WERI-Rb-1 (cell line): ENCODE measurements around the gene CBL.

Experiments
- DNase-seq: peaks from one replicate; pipeline ENCODE4 v3.0.0-alpha.2; 2020
- H3K27ac ChIP-seq: fragments of 250-450 bp; sonication (Bioruptor Pico); 2 replicates; pipeline ENCODE4 v1.5.1; 2020; ENCODE audit warnings: mild to moderate bottlenecking, moderate library complexity
- H3K27me3 ChIP-seq: fragments of 250-450 bp; sonication (Bioruptor Pico); 2 replicates; pipeline ENCODE4 v1.5.1; 2021; ENCODE audit warnings: mild to moderate bottlenecking, low read depth, moderate library complexity; ENCODE audit not compliant: insufficient read depth, severe bottlenecking
- H3K36me3 ChIP-seq: fragments of 250-450 bp; sonication (Bioruptor Pico); 2 replicates; pipeline ENCODE4 v1.5.1; 2020; ENCODE audit warnings: mild to moderate bottlenecking, moderate library complexity
- H3K4me3 ChIP-seq: 2 replicates; pipeline ENCODE4 v1.5.1; 2011; ENCODE audit warnings: low read depth, mild to moderate bottlenecking, control low read depth, low read length
- H3K9me3 ChIP-seq: fragments of 250-450 bp; sonication (Bioruptor Pico); 2 replicates; pipeline ENCODE4 v1.5.1; 2021; ENCODE audit warnings: mild to moderate bottlenecking, moderate library complexity; ENCODE audit not compliant: severe bottlenecking
- CTCF ChIP-seq: IDR thresholded peaks from 2 replicates; pipeline ENCODE4 v1.5.1; 2011; ENCODE audit warnings: low read depth, mild to moderate bottlenecking, control low read depth, inconsistent platforms, low read length

The CBL gene

GRCh38 chr11:119172513-119172912 lies 33.6 kb upstream of the CBL start:
- Histone ChIP-seq H3K4me3 (no peak overlapping the region), H3K9me3 (no peaks in the 10 kb centered on the region), H3K27ac (no peak overlapping the region), H3K27me3 (no peaks in the 10 kb centered on the region), H3K36me3 (peaks cover 8% of the 10 kb centered on the region; the same call in 1 of the 2 replicates)
- no peak for TF ChIP-seq CTCF
- DNase-seq = no peak

- TF ChIP-seq CTCF = no peak
Observed at GRCh38 chr11:119173453-119173852, 32.7 kb upstream of the CBL start.

GRCh38 chr11:119175493-119176077 lies 30.6 kb upstream of the CBL start:
- H3K36me3 ChIP-seq = peaks cover 8% of the 10 kb centered on the region; the same call in 1 of the 2 replicates
- no peaks in the 10 kb centered on the region for H3K27me3 ChIP-seq
- H3K27ac ChIP-seq = peak overlapping the region; percentile 61
- no peak overlapping the region for H3K4me3 ChIP-seq
- DNase-seq = peak; percentile 35
- no peaks in the 10 kb centered on the region for H3K9me3 ChIP-seq
- TF ChIP-seq CTCF = no peak

More at GRCh38 chr11:119173453-119173852, 32.7 kb upstream of the CBL start:
- no peak for DNase-seq
- Histone ChIP-seq H3K4me3 (no peak overlapping the region), H3K36me3 (peaks cover 8% of the 10 kb centered on the region; the same call in 1 of the 2 replicates), H3K27ac (no peak overlapping the region), H3K9me3 (no peaks in the 10 kb centered on the region), H3K27me3 (no peaks in the 10 kb centered on the region)

GRCh38 chr11:119178166-119178680 lies 27.9 kb upstream of the CBL start:
- DNase-seq = no peak
- no peak for TF ChIP-seq CTCF
- Histone ChIP-seq H3K4me3 (no peak overlapping the region), H3K27me3 (no peaks in the 10 kb centered on the region), H3K36me3 (peaks cover 8% of the 10 kb centered on the region; the same call in 1 of the 2 replicates), H3K27ac (no peak overlapping the region), H3K9me3 (no peaks in the 10 kb centered on the region)

- H3K27me3 ChIP-seq = no peaks in the 10 kb centered on the region
- no peaks in the 10 kb centered on the region for H3K9me3 ChIP-seq
- peaks cover 5% of the 10 kb centered on the region; the same call in 1 of the 2 replicates for H3K36me3 ChIP-seq
- H3K27ac ChIP-seq = no peak overlapping the region
- DNase-seq = no peak
- no peak for TF ChIP-seq CTCF
- H3K4me3 ChIP-seq = no peak overlapping the region
Observed at GRCh38 chr11:119179342-119179741, 26.8 kb upstream of the CBL start.

GRCh38 chr11:119179983-119180382 lies 26.2 kb upstream of the CBL start:
- no peak for DNase-seq
- H3K36me3 ChIP-seq = no peaks in the 10 kb centered on the region; the same call in 1 of the 2 replicates
- no peak for TF ChIP-seq CTCF
- no peak overlapping the region for H3K4me3 ChIP-seq
- no peaks in the 10 kb centered on the region for H3K9me3 ChIP-seq
- H3K27ac ChIP-seq = no peak overlapping the region
- no peaks in the 10 kb centered on the region for H3K27me3 ChIP-seq
